Measurements from ENCODE around the gene APH1A. TPM values are rescaled to one million over a fixed set of nuclear protein-coding genes. Genes with fewer than 3 reads are reported as not detected.
"Not testable (repeated sequence)": the region's sequence is repeated elsewhere in the genome, so short reads cannot be mapped to it uniquely, and the experiment has no call there.

Gene APH1A
- total RNA-seq, 1 donor from 2014 or later, result 76.7 TPM

DNA sequence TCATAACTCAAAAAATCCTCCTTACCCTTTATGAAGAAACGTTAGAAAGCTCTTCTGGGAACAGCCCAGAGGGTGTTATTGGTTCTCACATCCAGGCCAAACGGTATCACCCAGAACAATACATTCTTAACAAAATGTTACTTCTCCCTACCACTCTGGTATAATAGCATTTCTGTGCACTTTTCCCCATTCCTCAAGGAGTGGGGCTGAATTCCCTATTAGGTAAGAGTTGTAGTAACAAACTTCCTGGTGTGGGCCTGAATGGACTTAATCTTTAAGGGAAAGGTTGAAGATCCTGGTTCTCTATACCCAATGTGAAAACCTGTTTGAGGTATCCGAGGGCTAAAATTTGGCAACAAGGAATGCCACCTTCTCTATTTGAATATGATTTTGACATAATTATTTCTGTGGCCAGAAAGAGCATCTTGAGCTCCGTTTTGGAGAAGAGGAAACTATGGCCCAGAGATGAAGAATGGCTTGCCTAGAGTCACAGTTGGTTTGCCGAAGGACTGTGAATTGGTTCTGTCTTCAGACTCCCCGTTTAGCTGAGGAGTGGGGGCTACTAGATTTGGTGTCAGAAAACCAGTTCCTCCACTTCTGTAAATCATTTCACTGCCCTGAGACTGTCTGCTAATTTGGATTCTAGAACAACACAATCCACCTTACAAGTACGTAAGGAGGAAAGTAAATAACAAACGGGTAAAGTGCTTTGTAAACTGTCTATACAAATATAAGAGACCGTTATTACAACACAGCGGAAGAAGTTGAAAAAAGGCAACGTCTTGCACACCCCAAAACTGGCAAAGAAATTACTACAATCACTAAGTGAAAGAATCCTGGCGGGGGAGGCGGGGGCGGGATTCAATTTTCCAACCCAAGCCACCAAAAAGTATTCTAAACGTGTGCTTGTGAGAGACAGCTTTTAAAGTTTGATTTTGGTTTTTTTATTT lies 35.2 kb downstream of the APH1A start:
- DNase-seq, result peak; percentile 8

DNA sequence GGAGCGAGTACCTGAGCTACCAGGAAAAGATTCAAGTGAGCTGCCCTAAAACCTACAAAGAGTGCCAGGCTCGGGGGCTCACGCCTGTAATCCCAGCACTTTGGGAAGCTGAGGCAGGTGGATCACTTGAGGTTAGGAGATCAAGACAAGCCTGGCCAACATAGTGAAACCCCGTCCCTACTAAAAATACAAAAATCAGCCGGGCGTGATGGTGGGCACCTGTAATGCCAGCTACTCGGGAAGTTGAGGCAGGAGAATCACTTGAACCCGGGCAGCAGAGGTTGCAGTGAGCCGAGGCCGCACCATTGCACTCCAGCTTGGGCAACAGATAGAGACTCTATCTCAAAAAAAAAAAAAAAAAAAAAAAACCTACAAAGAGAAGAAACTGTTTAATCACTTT lies 35.9 kb downstream of the APH1A start:
- not testable (repeated sequence) for DNase-seq

DNA sequence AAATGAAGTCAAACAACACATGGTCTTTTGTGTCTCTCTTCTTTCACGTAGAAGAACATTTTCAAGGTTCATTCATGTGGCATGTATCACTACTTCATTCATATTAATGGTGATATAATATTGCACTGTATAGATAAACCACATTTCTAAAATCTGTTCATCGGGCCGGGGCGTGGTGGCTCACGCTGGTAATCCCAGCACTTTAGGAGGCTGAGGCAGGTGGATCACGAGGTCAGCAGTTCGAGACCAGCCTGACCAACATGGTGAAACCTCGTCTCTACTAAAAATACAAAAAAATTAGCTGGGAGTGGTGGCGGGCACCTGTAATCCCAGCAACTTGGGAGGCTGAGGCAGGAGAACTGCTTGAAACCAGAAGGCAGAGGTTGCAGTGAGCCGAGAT lies 40.6 kb downstream of the APH1A start:
- DNase-seq, result not testable (repeated sequence)

DNA sequence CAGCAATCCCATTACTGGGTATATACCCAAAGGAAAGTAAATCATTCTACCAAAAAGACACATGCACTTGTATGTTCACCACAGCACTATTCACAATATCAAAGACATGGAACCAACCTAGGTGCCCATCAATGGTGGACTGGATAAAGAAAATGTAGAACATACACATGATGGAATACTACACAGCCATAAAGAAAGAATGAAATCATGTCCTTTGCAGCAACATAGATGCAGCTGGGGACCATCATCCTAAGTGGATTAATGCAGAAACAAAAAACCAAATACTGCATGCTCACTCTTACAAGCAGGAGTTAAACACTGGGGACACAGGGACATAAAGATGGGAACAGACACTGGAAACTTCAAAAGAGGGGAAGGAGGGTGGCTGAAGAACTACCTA lies 41.6 kb downstream of the APH1A start:
- DNase-seq, result no peak

DNA sequence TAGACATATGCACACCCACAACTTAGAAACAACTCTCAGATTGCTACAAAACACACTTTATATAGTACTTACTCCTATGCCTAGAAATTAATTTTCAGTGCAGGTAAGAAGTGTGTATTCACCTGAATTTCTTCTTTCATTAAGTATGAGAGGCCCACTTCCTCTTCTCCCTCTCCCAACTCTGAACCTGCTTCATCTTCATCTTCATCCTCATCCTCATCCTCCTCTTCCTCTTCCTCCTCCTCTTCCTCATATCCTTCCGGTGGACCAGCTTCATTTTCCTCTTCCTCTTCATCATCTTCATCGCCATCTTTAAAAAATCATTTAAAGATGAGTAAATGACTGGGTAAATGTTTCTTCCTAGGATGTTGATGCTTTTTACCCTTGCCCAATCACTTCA lies 42.3 kb downstream of the APH1A start:
- DNase-seq, result no peak

DNA sequence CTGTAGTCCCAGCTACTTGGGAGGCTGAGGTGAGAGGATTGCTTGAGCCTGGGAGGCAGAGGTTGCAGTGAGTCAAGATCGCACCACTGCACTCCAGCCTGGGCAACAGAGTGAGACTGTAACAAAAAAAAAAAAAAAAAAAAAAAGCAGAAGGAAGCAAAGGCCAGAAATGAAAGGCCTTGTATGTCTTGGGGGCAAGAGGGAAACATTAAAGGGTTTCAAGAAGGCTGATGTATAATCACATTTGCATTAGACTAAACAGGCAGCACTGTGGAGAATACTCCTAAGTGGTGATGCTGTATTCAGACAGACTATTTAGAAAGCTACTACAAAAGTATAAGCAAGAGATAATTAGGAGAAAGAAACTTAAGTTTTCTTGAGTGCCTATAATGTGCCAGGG lies 43.3 kb downstream of the APH1A start:
- no peak for DNase-seq

DNA sequence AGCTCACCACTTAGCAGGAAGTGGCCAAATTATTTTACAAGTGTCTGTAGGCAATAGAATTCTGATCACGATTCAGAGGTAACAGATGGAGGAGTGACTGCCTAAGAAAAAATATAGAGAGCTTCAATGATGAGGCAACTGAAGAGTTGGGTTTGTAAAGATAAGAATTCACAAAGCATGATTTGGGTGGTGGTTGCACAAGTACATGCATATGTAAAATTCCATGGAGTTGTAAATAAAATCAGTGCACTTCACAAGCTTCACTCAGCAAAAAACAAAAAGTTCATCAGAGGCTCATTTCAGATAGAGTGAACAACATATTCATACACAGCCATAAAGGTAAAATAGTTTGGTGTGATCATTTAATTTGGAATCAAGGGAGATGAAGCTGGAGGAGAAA lies 43.8 kb downstream of the APH1A start:
- DNase-seq, result no peak

DNA sequence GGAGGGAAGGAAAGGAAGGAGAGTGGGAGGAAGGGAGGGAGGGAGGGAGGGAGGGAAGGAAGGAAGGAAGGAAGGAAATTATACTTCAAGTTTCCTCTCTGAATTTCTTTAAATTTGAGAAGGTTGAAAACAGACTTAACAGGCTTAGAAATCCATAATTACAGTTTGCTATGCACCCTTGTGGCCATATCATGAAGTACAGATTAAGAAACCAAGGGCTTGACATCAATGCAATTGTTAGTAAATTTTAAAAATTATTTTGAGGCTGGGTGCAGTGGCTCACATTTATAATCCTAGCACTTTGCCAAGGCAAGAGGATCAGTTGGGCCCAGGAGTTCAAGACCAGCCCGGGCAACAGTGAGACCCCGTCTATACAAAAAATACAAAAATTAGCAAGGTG lies 47.3 kb downstream of the APH1A start:
- no peak for DNase-seq

DNA sequence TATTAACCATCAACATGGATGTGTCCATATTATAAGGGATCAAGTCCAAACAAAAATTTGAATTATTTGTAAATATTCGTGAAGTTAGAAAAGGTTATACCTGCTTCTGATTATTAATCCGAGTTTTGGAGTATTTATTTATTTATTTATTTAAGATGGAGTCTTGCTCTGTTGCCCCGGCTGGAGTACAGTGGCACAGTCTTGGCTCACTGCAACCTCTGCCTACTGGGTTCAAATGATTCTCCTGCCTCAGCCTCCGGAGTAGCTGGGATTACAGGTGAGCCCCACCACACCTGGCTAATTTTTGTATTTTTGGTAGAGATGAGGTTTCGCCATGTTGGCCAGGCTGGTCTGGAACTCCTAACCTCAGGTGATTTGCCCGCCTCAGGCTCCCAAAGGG lies 53.0 kb downstream of the APH1A start:
- DNase-seq, result not testable (repeated sequence)

Small RNA genes lying within 50 kb of the gene (small RNA-seq; reads per million reads assigned to genes)
- gene RNU2-17P, result 9.4 reads per million, percentile 92 among the genes with 10 or more reads in this experiment

Other genes with a start within 250 kb of the APH1A start
- gene VPS45, start 201.2 kb downstream of the APH1A start, total RNA-seq, result 84.2 TPM
- gene PLEKHO1, start 119.1 kb downstream of the APH1A start, total RNA-seq, result 52.7 TPM
- gene ANP32E, start 32.9 kb downstream of the APH1A start, total RNA-seq, result 20.3 TPM
- 1.7 TPM for gene CA14, start 11.2 kb downstream of the APH1A start, total RNA-seq
- 9.2 TPM for gene C1orf54, start 3.8 kb upstream of the APH1A start, total RNA-seq
- 2.5 TPM for gene CIART, start 13.5 kb upstream of the APH1A start, total RNA-seq
- 69.3 TPM for gene MRPS21, start 24.8 kb upstream of the APH1A start, total RNA-seq
- gene PRPF3, start 52.5 kb upstream of the APH1A start, total RNA-seq, result 43.0 TPM
- 17.2 TPM for gene RPRD2, start 95.1 kb upstream of the APH1A start, total RNA-seq
- 17.6 TPM for gene TARS2, start 218.4 kb upstream of the APH1A start, total RNA-seq
- 0.94 TPM for gene ECM1, start 239.1 kb upstream of the APH1A start, total RNA-seq
- gene FALEC, start 246.7 kb upstream of the APH1A start, total RNA-seq, result 1.1 TPM